IPS-NIHi11 (cell line): Measurements from ENCODE around the gene NFE2L1.
"Not testable (repeated sequence)": the region's sequence is repeated elsewhere in the genome, so short reads cannot be mapped to it uniquely, and the experiment has no call there.

ENCODE experiments used
- DNase-seq: peaks from one replicate; pipeline ENCODE4 v3.0.0; 2012; ENCODE audit warnings: mixed read lengths, low spot score

NFE2L1 gene

DNA sequence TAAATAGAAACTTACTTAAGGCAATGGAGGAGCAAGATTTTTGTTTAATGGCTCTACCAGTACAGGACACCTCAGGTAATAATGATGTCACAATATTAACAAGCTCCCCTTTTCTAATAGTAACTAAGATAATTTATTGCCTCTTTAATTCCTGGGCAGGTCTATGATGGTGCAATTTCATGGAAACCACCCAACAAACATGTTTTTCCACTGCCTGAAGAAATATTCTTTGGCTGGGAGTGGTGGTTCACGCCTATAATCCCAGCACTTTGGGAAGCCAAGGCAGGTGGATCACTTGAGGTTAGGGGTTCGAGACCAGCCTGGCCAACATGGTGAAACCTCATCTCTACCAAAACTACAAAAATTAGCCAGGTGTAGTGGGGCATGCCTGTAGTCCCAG, 19.6 kb downstream of the NFE2L1 start:
- not testable (repeated sequence) for DNase-seq

DNA sequence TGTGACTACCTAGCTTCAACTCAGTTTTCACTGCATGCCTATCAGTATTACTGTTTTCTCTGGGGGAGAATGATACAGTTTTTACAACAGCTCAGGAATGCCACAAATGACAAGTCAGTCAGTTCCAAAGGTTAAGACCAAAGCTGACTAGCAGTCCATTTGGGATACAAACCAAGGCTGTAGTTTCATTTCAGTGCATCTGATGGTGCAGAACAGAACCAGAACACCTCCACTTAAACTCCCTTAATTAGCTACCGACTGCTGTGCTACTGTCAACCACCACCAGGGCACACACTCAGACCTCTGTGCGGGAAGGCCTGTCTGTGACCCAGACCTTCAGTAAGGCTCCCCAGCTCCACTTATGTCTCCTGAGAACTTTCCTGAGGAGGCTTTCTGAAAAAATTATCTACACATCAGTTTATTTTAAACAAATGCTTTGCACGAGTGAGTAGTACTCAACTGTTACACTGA, 20.4 kb downstream of the NFE2L1 start:
- DNase-seq = peak; percentile 52

DNA sequence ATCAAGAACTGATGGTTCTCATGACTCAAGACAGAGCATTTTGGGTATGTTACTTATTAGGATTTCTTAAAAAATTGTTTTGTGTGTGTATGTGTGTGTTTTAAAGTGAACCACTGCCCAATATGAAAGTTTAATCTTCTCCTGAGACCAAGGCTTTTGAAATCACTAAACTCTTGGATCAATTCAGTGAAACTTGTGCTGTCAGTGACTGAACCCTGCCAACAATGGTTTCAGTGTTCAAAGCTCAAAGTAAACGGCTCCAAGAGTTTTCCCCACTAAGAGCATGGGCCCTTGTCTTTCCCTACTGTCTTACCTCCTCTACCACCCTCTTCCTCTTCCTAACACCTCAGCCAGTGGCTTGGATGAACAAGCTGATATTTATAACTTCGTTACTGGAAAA, 22.0 kb downstream of the NFE2L1 start:
- DNase-seq = no peak

DNA sequence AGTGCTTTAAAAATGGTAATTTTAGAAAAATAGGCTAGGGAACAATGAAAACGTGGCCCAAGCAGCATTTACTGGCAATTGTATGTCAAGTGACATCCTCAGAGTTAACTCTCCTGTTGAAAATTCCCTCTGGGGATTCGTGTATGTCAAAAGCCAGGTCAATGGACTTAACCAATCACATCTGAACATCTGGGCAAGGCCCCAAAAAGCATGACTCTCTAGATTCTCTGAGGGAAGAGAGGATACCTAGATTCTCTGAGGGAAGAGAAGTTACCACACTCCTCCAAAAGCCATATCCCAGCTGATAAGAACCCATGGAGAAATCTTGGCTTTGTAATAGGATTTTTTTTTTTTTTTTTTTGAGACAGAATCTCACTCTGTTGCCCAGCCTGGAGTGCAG, 23.5 kb downstream of the NFE2L1 start:
- DNase-seq = no peak

DNA sequence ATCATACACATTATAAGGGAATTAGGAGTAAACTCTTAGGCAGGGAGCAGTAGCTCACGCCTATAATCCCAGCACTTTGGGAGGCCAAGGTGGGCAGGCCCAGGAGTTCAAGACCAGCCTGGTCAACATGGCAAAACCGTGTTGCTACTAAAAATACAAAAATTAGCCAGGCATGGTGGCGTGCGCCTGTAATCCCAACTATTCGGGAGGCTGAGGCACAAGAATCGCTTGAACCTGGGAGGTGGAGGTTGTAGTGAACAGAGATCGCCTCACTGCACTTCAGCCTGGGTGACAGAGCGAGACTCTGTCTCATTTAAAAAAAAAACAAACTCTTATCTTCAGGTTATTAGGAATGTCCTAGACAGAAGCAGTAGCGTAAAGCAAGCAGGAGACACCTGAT, 24.7 kb downstream of the NFE2L1 start:
- DNase-seq = not testable (repeated sequence)

DNA sequence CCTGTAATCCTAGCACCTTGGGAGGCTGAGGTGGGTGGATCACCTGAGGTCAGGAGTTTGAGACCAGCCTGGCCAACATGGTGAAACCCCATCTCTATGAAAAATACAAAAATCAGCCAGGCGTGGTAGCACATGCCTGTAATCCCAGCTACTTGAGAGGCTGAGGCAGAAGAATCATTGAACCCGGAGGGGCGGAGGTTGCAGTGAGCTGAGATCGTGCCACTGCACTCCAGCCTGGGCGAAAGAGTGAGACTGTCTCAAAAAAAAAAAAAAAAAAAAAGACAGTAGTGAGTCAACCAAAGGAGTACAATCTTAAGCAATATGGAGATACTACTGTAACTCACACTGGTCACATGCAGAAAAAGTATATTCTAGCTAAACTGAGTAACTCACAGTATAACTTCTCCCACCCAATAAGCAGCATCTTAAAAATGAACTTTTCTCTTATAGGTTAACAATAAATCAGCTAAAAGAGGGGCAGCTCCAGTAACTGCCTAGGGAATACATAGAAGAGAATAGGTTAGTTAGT, 25.5 kb downstream of the NFE2L1 start:
- not testable (repeated sequence) for DNase-seq

DNA sequence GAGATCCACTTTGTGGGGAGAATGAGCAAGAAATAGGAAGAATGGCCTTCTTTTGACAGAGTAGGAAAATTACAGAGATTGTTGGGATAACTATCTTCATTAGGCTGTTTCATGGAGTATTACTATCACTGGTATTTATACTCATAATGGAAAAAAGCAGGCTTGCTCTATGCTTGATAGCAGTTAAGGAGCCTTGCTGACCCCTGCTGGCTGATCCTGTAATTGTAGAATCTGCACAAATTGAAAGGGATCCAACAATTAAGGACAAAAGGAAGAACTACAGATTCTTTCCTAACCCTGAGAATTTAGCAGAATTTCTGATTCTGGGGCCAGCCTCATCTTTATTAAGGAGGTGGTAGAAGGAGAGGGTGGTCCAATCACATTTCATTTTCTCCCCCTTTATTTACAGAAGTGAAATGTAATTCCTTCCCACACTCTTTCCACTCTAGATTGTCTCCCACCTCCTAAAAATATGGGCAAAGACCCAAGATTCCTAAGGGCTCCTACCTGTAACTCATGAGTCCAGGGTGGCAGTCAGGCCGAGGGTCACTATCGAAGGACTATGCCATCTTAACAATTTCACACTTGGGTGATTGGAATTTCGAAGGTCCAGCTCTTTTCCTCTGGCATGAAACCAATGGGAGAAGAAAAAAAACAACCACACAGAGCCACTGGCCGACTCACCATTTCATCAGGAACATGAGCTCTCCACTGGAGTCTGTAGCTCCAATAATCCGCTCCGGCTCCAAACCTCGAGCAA, 26.3 kb downstream of the NFE2L1 start:
- DNase-seq = peak; percentile 49

DNA sequence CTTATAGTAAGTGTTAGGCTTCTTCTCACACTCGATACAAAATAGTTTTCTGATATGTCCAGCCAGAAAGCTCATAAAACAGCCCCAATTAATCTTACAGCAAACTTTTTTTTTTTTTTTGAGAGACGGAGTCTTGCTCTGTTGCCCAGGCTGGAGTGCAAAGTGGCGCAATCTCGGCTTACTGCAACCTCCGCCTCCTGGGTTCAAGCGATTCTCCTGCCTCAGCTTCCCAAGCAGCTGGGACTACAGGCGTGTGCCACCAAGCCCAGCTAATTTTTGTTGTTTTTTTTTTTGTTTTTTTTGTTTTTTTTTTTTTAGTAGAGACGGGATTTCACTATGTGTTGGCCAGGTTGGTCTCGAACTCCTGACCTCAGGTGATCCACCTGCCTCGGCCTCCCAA, 29.0 kb downstream of the NFE2L1 start:
- DNase-seq = not testable (repeated sequence)

DNA sequence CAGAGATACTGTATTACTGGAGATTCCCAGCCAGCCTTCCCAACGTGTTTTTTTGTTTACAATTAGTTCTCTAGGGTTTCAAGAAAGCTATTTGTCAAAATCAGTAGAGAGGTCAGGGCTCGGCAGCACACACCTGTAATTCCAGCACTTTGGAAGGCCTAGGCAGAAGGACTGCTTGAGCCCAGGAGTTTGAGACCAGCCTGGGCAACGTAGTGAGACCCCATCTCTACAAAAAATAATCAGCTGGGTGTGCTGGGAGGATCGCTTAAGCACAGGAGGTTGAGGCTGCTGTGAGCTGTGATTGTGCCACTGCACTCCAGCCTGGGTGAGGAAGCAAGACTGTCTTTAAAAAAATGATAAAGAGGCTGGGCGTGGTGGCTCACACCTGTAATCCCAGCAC, 33.7 kb downstream of the NFE2L1 start:
- DNase-seq = no peak

DNA sequence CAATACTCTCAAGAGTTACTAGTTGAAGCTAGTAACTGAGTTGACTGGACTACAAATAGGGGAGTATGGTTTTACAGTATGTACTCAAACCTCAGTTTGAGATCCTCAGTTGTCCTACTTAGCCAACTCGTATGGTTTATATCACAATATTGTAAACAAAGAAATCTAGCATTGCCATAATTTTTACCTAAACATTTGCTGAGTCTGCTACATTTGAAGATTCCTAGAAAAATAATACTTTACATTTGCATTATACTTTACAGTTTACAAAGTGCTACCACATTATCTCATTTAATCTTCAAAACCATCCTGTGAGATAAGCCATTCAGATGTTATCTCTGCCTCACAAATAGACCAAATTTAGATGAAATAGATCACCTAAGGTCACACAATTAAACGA, 36.8 kb downstream of the NFE2L1 start:
- DNase-seq = no peak

DNA sequence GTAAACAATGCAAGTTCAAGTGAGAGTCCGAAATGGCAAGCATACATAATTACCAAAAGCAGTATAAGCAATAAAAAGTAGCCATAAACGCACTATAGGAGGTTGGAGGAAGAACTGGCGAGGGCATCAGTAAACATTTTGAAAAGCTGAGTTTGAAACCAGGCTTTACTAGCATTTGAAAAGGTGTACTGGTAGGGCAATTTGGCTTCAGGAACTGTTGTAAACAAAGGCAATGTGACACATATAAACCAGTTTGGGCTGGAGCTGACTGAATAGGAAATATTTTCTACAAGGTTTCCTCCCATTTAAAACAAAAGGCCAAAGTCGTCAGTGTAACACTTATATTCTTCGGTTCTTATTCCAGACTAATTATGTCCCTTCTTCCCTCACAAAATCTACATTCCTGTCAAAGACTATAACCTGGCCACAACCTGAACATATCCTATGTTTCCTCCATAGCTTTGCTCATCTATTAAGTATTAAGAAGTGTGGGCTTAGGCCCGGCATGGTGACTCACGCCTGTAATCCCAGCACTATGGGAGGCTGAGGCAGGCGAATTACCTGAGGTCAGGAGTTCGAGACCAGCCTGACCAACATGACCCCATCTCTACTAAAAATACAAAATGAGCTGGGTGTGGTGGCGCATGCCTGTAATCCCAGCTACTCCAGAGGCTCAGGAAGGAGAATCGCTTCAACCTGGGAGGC, 45.3 kb downstream of the NFE2L1 start:
- no peak for DNase-seq

DNA sequence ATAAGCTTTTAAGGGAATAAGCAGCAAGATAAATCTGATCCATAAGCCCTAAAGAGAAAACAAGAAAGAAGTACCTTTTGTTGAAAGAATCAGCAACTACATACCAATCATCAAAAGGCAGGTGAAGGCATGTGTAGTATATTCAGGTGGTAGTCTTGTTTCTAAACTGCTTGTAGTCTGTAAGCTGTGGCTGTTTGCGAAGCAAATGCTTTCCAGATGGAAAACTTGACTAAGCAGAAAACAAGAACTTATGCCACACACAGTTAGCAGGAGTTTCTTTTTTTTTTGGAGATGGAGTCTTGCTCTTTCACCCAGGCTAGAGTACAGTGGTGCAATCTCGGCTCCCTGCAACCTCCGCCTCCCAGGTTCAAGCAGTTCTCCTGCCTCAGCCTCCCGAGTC, 47.5 kb downstream of the NFE2L1 start:
- DNase-seq = no peak

DNA sequence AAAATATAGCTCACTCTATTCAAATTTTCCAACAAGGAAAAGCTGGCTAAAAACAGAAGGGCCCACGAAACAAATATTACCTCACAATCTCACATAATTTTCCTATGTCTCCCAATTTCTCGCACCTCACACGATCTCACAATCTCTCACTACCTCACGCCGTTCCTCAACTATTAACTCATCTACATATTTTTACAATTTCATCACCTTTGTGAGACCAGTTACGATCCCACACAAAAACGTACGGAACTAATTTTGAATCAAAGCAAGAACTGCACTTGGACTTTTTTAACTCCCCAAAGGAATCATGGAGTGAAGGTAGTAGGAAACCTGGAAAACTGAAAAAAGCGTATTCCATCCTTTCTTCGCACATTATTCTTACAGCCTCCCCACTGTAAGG, 52.0 kb downstream of the NFE2L1 start:
- no peak for DNase-seq

DNA sequence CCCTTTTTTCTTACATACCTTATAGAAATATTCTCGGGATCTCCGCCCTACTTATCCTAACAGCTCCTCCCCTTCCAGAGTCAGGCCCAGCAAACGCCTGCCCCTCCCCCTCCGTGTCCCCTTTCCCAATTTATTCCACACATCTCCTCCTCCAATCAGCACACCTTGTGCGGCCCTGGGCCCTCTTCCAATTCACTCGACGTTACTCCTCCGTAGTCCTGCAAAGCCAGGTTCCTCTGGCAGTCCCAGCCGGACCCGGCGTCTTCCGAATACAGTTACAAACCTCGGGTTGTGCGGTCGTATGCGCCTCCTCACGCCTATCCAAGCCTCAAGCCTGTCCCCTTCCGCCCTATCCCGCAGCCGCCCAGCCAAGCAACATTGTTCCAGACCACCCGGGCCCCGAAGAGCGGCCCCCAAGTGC, 52.4 kb downstream of the NFE2L1 start:
- peak; percentile 75 for DNase-seq

DNA sequence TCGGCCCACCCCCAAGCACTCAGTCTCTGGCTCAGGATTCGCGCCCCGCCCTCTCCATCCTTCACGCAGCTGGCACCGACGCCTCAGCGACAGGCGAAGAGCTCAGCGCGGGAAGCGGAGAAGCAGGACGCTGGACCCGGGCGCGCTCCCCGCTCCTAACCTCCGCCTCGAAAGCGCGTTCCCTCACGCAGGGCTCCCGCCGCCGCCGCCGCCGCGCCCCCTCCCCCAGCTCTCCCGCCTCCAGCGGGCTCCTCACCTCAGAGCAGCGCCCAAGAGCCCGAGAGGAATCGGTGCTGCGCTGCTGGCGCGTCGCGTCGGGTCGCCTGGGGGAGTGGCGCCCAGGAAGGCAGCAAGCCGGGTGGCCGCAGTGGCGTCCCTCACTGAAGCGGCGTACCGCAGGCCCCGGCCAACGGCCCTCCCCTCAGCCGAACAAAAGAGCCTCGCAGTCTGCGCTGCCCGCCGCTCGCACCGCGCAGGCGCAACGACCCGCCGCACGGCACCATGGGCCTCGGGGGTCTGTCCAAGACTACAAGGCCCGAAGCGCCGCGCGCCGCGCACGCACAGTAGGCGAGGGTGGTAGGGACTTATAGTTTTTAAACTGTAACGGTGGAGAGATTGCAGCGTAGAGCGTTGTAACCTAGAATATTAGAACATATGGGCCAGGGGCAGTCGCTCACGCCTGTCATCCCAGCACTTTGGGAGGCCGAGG, 53.0 kb downstream of the NFE2L1 start, which contains the start of gene CBX1:
Gene CBX1 (minus strand): TSS at position 467 of the 709 bp plus-strand sequence. CDS start 24,474 bp downstream, outside the sequence.
- DNase-seq = peak; percentile 91

DNA sequence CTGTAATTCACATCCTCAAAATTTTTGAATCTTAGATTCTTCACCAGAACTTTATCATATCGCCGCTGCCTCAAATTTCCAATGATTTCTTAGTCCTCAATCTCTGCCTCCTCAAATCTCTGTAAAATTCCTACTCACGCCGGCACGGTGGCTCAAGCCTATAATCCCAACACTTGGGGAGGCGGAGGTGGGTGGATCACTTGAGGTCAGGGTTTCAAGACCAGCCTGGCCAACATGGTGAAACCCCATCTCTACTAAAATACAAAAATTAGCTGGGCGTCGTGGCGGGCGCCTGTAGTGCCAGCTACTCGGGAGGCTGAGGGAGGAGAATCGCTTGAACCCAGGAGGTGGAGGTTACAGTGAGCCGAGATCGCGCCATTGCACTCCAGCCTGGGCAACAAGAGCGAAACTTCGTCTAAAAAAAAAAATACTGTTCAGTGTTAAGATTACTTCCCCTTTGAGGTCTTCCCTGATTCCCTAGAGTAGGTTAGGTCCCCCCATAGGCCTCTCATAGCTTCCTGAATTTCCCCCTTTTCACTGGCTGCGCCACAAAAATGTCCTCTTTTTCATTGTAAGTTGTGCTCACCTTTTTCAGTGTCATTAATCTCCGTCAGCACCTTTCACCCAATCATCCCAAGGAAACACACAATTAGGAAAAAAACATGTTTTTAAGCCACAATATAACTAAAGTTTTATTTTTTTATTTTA, 54.0 kb downstream of the NFE2L1 start:
- no peak for DNase-seq

DNA sequence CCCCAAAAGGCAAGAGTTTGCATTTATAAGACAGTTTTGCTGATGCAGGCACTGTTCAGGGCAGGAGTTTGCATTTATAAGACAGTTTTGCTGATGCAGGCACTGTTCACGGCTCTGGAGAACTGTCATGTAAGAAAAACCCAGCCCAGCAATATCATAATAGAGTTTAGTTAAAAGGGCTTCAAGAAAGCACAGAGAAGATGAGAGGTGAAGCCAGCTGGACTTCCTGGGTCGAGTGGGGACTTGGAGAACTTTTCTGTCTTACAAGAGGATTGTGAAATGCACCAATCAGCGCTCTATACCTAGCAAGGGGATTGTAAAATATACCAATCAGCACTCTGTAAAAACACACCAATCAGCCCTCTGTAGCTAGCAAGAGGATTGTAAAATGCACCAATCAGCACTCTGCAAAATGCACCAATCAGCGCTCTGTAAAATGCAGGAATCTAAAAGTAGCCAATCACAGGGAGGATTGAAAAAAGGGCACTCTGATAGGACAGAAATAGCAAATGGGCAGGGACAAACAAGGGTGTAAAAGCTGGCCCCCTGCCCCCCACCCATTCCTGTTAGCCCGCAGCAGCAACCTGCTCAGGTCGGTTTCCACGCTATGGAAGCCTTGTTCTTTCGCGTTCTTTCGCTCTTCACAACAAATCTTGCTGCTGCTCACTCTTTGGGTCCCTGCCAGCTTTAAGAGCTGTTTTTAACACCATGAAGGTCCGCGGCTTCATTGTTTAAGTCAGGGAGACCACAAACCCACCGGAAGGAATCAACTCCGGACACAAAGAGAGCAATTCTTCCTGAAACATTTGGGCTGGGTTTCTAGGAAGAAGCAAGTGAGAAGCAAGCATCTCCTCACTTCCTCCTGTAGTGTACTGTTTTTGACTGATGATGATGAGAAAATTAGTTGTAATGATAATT, 54.9 kb downstream of the NFE2L1 start:
- DNase-seq = no peak

DNA sequence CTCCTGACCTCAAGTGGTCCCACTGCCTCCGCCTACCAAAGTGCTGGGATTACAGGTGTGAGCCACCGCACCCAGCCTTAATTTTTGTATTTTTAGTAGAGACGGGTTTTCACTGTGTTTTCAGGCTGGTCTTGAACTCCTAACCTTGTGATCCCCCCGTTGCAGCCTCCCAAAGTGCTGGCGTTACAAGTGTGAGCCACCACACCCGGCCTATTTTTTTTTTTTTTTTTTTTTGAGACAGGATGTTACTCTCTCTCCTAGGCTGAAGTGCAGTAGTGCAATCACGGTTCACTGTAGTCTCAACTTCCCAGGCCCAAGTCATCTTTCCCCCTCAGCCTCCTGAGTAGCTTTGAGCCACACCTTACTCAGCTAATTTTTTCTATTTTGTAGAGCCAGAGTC, 56.3 kb downstream of the NFE2L1 start:
- no peak for DNase-seq

DNA sequence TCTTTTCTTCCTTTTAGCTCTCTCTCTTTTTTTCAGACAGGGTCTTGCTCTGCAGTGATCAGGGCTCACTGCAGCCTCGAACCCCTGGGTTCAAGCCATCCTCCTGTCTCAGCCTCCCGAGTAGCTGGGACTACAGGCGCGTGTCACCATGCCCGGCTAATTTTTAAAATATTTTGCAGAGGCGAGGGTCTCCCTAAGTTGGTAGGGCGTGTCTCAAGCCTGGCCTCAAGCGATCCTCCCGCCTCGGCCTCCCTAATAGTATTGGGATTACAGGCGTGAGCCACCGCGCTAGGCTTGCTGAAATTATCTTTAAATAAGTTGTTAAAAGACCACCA, 58.6 kb downstream of the NFE2L1 start:
- no peak for DNase-seq

DNA sequence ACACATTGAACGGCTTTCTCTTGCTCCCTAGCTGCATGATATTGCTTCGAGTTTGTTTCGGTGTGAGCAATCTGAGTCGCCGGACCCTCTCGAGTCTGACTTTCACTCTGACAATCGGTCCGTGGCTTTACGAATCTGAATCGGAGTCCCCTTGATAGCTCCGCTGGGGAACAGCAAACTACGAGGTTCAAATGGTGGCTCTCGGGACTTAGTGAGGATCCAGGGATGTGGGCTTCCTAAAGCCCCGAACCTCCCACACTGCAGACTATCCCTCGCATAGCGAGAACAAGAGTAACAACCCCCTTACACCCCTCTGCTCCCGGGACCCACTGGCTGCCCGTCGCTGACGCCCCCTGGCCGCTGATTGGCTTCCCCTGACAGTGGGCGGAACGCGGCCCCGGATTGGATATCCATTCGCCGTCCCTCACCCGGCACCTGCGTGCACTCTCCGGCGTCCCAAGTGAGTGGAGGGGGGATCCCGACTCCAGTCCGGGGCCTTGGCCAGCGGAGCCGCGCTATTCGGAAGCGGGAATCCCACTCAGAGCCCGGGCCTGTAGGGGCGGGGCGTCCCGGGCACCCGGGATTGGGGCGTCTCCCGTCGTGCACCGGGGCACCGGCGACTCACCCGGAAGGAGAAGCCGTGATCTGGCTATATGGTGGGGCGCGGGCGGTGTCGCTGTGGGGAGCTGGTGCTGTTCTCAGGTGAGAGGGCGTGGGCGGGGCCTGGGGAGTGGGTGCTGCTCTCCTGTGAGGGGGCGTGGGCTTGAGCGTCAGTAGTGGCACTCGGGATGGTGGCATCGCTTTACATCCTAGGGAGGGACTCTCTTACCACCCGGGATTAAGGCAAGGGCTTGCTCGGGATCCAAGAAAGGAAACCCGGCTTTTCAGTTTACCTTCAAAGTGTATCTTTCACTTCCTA, 59.2 kb downstream of the NFE2L1 start, which contains the start of gene SNX11:
Gene SNX11 (plus strand): TSS at position 630 of the 919 bp plus-strand sequence. CDS start 4,278 bp downstream, outside the sequence.
- peak; percentile 93 for DNase-seq
